ENCODE data around the gene AUTS2.

Gene AUTS2

GRCh38 chr7:70219061-70219460 lies 620.8 kb downstream of the AUTS2 start:
- DNase-seq (ENCODE audit: low read depth, low spot score) = no peak
- H3K4me3 ChIP-seq (ENCODE audit: insufficient read length, low read depth) = no peak overlapping the region
- H3K9ac ChIP-seq (ENCODE audit: insufficient read length, low read depth) = no peak overlapping the region
- H3K36me3 ChIP-seq (ENCODE audit: insufficient read depth, insufficient read length, low read length) = no peaks in the 10 kb centered on the region
- no peak for TF ChIP-seq ZNF274 (IDR thresholded peaks at IDR 0.05; ENCODE audit: low read depth, low read length)
- TF ChIP-seq SUZ12 (IDR thresholded peaks at IDR 0.05; ENCODE audit: extremely low read depth, insufficient read depth, insufficient read length) = no peak
- TF ChIP-seq YY1 (IDR thresholded peaks at IDR 0.05; ENCODE audit: insufficient read depth, insufficient read length) = no peak
- no peaks in the 10 kb centered on the region for H3K27me3 ChIP-seq (ENCODE audit: insufficient read depth, insufficient read length)
- H3K4me1 ChIP-seq (ENCODE audit: insufficient read depth, insufficient read length) = no peaks in the 10 kb centered on the region
- no peaks in the 10 kb centered on the region for H3K9me3 ChIP-seq (ENCODE audit: insufficient read depth, low read length)

- Histone ChIP-seq H3K36me3 (ENCODE audit: insufficient read depth, insufficient read length, low read length) (no peaks in the 10 kb centered on the region), H3K4me1 (ENCODE audit: insufficient read depth, insufficient read length) (no peaks in the 10 kb centered on the region), H3K9ac (ENCODE audit: insufficient read length, low read depth) (no peak overlapping the region), H3K9me3 (ENCODE audit: insufficient read depth, low read length) (peaks cover 16% of the 10 kb centered on the region), H3K27me3 (ENCODE audit: insufficient read depth, insufficient read length) (no peaks in the 10 kb centered on the region), H3K4me3 (ENCODE audit: insufficient read length, low read depth) (no peak overlapping the region)
- TF ChIP-seq ZNF274 (IDR thresholded peaks at IDR 0.05; ENCODE audit: low read depth, low read length) (no peak), YY1 (IDR thresholded peaks at IDR 0.05; ENCODE audit: insufficient read depth, insufficient read length) (no peak), SUZ12 (IDR thresholded peaks at IDR 0.05; ENCODE audit: extremely low read depth, insufficient read depth, insufficient read length) (no peak)
- no peak for DNase-seq (ENCODE audit: low read depth, low spot score)
Observed at GRCh38 chr7:70229242-70229641, 631.0 kb downstream of the AUTS2 start.

- Histone ChIP-seq H3K9me3 (ENCODE audit: insufficient read depth, low read length) (peaks cover 16% of the 10 kb centered on the region), H3K4me1 (ENCODE audit: insufficient read depth, insufficient read length) (no peaks in the 10 kb centered on the region), H3K36me3 (ENCODE audit: insufficient read depth, insufficient read length, low read length) (no peaks in the 10 kb centered on the region), H3K27me3 (ENCODE audit: insufficient read depth, insufficient read length) (no peaks in the 10 kb centered on the region), H3K9ac (ENCODE audit: insufficient read length, low read depth) (no peak overlapping the region), H3K4me3 (ENCODE audit: insufficient read length, low read depth) (no peak overlapping the region)
- no peak for TF ChIP-seq ZNF274 (IDR thresholded peaks at IDR 0.05; ENCODE audit: low read depth, low read length)
- TF ChIP-seq YY1 (IDR thresholded peaks at IDR 0.05; ENCODE audit: insufficient read depth, insufficient read length) = no peak
- TF ChIP-seq SUZ12 (IDR thresholded peaks at IDR 0.05; ENCODE audit: extremely low read depth, insufficient read depth, insufficient read length) = no peak
- DNase-seq (ENCODE audit: low read depth, low spot score) = no peak
Observed at GRCh38 chr7:70230761-70231160, 632.5 kb downstream of the AUTS2 start.

- DNase-seq (ENCODE audit: low read depth, low spot score) = no peak
Observed at GRCh38 chr7:70233776-70234175, 635.5 kb downstream of the AUTS2 start.

GRCh38 chr7:70237256-70237655 lies 639.0 kb downstream of the AUTS2 start:
- Histone ChIP-seq H3K9me3 (ENCODE audit: insufficient read depth, low read length) (no peaks in the 10 kb centered on the region), H3K4me1 (ENCODE audit: insufficient read depth, insufficient read length) (no peaks in the 10 kb centered on the region), H3K9ac (ENCODE audit: insufficient read length, low read depth) (no peak overlapping the region), H3K27me3 (ENCODE audit: insufficient read depth, insufficient read length) (no peaks in the 10 kb centered on the region), H3K36me3 (ENCODE audit: insufficient read depth, insufficient read length, low read length) (no peaks in the 10 kb centered on the region), H3K4me3 (ENCODE audit: insufficient read length, low read depth) (no peak overlapping the region)
- no peak for TF ChIP-seq SUZ12 (IDR thresholded peaks at IDR 0.05; ENCODE audit: extremely low read depth, insufficient read depth, insufficient read length)
- no peak for TF ChIP-seq ZNF274 (IDR thresholded peaks at IDR 0.05; ENCODE audit: low read depth, low read length)
- no peak for TF ChIP-seq YY1 (IDR thresholded peaks at IDR 0.05; ENCODE audit: insufficient read depth, insufficient read length)
- DNase-seq (ENCODE audit: low read depth, low spot score) = no peak

More at GRCh38 chr7:70233776-70234175, 635.5 kb downstream of the AUTS2 start:
- TF ChIP-seq SUZ12 (IDR thresholded peaks at IDR 0.05; ENCODE audit: extremely low read depth, insufficient read depth, insufficient read length) (no peak), YY1 (IDR thresholded peaks at IDR 0.05; ENCODE audit: insufficient read depth, insufficient read length) (no peak), ZNF274 (IDR thresholded peaks at IDR 0.05; ENCODE audit: low read depth, low read length) (no peak)
- Histone ChIP-seq H3K4me1 (ENCODE audit: insufficient read depth, insufficient read length) (no peaks in the 10 kb centered on the region), H3K4me3 (ENCODE audit: insufficient read length, low read depth) (no peak overlapping the region), H3K27me3 (ENCODE audit: insufficient read depth, insufficient read length) (no peaks in the 10 kb centered on the region), H3K9ac (ENCODE audit: insufficient read length, low read depth) (no peak overlapping the region), H3K36me3 (ENCODE audit: insufficient read depth, insufficient read length, low read length) (no peaks in the 10 kb centered on the region), H3K9me3 (ENCODE audit: insufficient read depth, low read length) (peaks cover 13% of the 10 kb centered on the region)

GRCh38 chr7:70237831-70238575 lies 639.7 kb downstream of the AUTS2 start:
- Histone ChIP-seq H3K9me3 (ENCODE audit: insufficient read depth, low read length) (no peaks in the 10 kb centered on the region), H3K9ac (ENCODE audit: insufficient read length, low read depth) (no peak overlapping the region), H3K4me1 (ENCODE audit: insufficient read depth, insufficient read length) (no peaks in the 10 kb centered on the region), H3K36me3 (ENCODE audit: insufficient read depth, insufficient read length, low read length) (no peaks in the 10 kb centered on the region), H3K4me3 (ENCODE audit: insufficient read length, low read depth) (no peak overlapping the region), H3K27me3 (ENCODE audit: insufficient read depth, insufficient read length) (no peaks in the 10 kb centered on the region)
- no peak for DNase-seq (ENCODE audit: low read depth, low spot score)
- no peak for TF ChIP-seq YY1 (IDR thresholded peaks at IDR 0.05; ENCODE audit: insufficient read depth, insufficient read length)
- TF ChIP-seq ZNF274 (IDR thresholded peaks at IDR 0.05; ENCODE audit: low read depth, low read length) = no peak
- TF ChIP-seq SUZ12 (IDR thresholded peaks at IDR 0.05; ENCODE audit: extremely low read depth, insufficient read depth, insufficient read length) = no peak

- TF ChIP-seq ZNF274 (IDR thresholded peaks at IDR 0.05; ENCODE audit: low read depth, low read length) (no peak), YY1 (IDR thresholded peaks at IDR 0.05; ENCODE audit: insufficient read depth, insufficient read length) (no peak), SUZ12 (IDR thresholded peaks at IDR 0.05; ENCODE audit: extremely low read depth, insufficient read depth, insufficient read length) (no peak)
- H3K9me3 ChIP-seq (ENCODE audit: insufficient read depth, low read length) = no peaks in the 10 kb centered on the region
- H3K4me3 ChIP-seq (ENCODE audit: insufficient read length, low read depth) = no peak overlapping the region
- no peaks in the 10 kb centered on the region for H3K27me3 ChIP-seq (ENCODE audit: insufficient read depth, insufficient read length)
- H3K9ac ChIP-seq (ENCODE audit: insufficient read length, low read depth) = no peak overlapping the region
- H3K36me3 ChIP-seq (ENCODE audit: insufficient read depth, insufficient read length, low read length) = no peaks in the 10 kb centered on the region
- DNase-seq (ENCODE audit: low read depth, low spot score) = no peak
- H3K4me1 ChIP-seq (ENCODE audit: insufficient read depth, insufficient read length) = no peaks in the 10 kb centered on the region
Observed at GRCh38 chr7:70239918-70240317, 641.6 kb downstream of the AUTS2 start.
